ENCODE measurements around the gene DVL1.
A peak's percentile ranks its signal among the peaks of the same experiment; 100 is the strongest.

The DVL1 gene

DNA sequence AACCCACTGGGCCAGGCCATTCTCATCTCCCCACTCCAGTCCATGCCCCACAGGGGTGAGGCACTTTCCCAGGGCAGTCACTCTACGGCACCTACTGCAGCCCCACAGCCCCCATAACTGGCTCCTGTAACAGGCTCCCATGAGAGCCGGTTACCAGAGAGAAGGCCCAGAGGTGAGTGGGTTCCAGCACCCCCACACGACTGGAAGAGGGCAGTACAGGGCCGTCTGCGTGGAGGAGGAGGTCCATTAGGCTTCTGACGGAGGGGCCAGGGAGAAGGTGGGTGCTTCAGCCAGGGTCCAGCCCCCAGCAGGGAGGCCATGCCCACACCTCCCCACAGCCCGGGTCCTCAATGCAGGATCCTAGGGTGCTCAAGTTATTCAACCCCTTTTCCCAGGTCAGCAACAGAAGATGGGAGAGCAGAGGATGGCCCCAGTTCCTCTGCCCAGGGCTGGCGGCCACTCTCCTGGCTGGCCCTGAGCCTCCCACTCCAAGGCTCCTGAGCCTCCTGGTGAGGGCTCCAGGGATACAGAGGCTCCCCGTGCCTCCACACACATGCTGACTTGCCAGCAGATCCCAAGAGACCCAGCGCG lies 43.1 kb downstream of the DVL1 start:
- DNase-seq, result no peak
- in situ Hi-C loops (cut with MboI; ENCODE audit: low pct_unique_long_range_greater_than_20kb, low sequenced_read_pairs), result no loop called here

- peak; percentile 63 for DNase-seq
- in situ Hi-C loops (cut with MboI; ENCODE audit: low pct_unique_long_range_greater_than_20kb, low sequenced_read_pairs), result no loop called here
These were observed 43.7 kb downstream of the DVL1 start for GRCh38 chr1:1305300-1306069.

- in situ Hi-C loops (cut with MboI; ENCODE audit: low pct_unique_long_range_greater_than_20kb, low sequenced_read_pairs), result no loop called here
- DNase-seq, result no peak
These were observed 44.6 kb downstream of the DVL1 start for GRCh38 chr1:1304331-1305299.

DNA sequence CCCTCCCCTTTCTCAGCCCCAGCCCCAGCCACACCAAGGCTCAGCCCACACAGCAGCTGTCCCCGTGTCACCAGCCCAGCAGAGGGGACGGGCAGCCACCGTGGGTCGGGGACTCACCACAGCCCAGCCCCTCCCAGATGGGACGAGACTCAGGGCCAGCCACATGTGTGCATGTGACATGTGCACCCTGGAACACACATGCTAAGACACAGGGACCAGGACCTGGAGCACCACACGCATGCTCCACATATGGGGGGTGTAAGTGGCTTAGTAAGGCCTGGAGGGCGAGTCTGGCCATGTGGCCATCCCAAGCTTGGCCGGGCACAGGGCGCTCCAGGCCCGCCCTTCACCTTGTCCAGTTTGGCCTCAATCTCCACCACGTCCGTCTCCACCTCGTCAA lies 45.5 kb downstream of the DVL1 start:
- no peak for DNase-seq
- in situ Hi-C loops (cut with MboI; ENCODE audit: low pct_unique_long_range_greater_than_20kb, low sequenced_read_pairs), result no loop called here

GRCh38 chr1:1302951-1303509 lies 46.2 kb downstream of the DVL1 start:
- DNase-seq, result no peak
- in situ Hi-C loops (cut with MboI; ENCODE audit: low pct_unique_long_range_greater_than_20kb, low sequenced_read_pairs), result no loop called here

DNA sequence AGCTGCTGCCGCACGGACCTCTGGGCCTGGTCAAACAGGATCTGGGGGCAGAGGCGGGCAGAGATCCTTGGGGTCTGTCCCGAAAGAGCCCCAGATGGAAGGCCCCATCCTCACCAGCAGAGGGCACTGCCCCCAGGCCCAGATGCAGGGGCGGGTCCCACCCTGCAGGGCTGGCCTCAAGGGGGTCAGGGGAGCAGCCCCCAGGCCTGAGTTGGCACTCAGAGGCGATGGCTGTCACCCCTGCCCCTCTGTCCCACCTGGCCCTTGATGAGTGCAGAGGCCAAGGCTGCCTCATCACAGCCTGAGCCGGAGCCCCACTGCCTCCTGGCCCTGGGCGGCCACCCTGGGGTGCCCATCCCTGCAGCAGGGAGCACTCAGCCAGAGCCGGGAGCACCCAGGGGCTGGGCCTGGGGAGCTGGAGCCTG lies 47.2 kb downstream of the DVL1 start:
- peak; percentile 22 for DNase-seq
- in situ Hi-C loops (cut with MboI; ENCODE audit: low pct_unique_long_range_greater_than_20kb, low sequenced_read_pairs), result no loop called here

DNA sequence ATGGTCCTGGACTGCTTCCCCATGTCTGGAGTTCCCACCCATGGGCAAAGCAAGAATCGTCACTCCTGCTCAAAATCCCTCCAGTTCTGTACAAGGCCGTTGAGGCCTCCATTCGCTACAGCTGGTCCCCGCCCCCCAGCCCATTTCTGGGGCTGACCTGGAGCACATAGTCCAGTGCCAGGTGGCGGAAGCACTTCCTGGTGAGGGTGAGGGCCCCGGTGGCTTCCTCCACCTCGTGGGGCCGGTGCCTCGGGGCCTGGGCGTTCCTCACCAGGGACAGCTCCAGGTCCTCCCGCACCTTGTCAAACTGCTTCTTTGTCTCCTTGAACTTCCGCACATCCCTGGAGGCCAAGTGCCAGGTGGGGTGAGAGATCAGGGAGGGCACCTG lies 48.9 kb downstream of the DVL1 start:
- no peak for DNase-seq
- in situ Hi-C loops (cut with MboI; ENCODE audit: low pct_unique_long_range_greater_than_20kb, low sequenced_read_pairs), result no loop called here

DNA sequence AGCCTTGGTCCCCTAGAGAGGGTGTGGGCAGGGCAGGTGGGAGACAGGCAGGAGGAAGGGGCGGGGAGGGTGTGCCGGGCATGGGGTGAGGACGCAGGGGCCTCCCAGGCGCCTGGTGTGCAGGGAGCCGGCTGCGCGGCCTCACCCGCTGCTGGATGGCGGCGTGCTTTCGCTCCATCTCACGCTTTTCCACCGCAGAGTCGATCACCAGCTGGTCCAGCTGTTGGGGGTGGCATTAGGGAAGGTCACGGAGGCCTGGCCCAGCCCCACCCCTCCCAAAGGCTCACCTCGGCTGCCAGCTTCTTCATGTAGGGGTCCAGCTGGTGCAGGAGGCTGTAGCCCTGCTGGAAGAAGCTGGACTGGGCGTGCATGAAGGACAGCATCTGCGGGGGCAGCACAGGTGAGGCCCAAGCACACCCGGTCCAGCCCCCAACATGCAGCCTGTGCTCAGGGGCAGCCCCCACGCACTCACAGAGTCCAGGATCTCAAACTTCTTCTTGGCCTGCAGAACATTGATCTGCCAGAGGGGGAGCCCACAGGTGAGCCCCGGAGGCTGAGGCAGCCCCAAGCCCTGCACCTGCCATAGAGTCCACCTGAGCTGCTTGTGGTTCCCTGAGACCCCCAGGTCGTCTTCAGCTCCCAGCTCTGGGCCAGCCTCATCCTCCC lies 49.4 kb downstream of the DVL1 start:
- peak; percentile 24 for DNase-seq
- in situ Hi-C loops (cut with MboI; ENCODE audit: low pct_unique_long_range_greater_than_20kb, low sequenced_read_pairs), result no loop called here

GRCh38 chr1:1298861-1299685 lies 50.1 kb downstream of the DVL1 start:
- in situ Hi-C loops (cut with MboI; ENCODE audit: low pct_unique_long_range_greater_than_20kb, low sequenced_read_pairs), result no loop called here

DNA sequence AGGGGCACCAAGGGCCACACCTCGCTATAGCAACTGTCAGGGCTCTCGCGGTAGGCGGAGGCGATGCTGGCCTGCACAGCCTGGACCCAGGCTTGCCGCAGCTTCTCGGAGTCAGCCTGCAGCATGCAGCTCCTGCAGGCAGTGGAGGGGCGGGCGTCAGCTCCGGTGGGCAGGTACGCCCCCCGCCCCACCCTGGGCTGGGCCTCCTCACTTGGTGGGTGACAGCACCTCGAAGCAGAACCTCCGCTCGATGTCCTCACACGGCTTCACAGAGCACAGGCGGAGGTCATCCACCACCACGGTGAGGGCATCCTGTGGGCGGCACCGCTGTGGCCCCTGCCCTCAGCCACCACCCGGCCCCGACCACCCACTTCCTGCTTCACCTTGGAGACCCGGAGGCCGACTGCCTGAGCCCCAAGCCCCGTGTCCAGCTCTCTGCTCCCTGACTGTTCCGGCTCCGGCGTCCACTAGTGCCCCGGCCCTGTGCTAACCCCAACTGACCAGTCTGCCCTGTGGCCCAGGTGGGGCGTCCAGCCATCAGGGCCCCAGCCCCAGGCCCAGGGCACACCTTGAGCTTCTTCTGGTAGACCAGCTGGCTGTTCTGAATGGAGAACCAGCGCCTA lies 51.3 kb downstream of the DVL1 start:
- DNase-seq, result no peak
- in situ Hi-C loops (cut with MboI; ENCODE audit: low pct_unique_long_range_greater_than_20kb, low sequenced_read_pairs), result no loop called here

More at GRCh38 chr1:1298861-1299685, 50.1 kb downstream of the DVL1 start:
- DNase-seq, result no peak

GRCh38 chr1:1296070-1297061 lies 52.9 kb downstream of the DVL1 start:
- no peak for DNase-seq
- in situ Hi-C loops (cut with MboI; ENCODE audit: low pct_unique_long_range_greater_than_20kb, low sequenced_read_pairs), result no loop called here

GRCh38 chr1:1295154-1295923 lies 53.9 kb downstream of the DVL1 start:
- in situ Hi-C loops (cut with MboI; ENCODE audit: low pct_unique_long_range_greater_than_20kb, low sequenced_read_pairs), result no loop called here
- no peak for DNase-seq

DNA sequence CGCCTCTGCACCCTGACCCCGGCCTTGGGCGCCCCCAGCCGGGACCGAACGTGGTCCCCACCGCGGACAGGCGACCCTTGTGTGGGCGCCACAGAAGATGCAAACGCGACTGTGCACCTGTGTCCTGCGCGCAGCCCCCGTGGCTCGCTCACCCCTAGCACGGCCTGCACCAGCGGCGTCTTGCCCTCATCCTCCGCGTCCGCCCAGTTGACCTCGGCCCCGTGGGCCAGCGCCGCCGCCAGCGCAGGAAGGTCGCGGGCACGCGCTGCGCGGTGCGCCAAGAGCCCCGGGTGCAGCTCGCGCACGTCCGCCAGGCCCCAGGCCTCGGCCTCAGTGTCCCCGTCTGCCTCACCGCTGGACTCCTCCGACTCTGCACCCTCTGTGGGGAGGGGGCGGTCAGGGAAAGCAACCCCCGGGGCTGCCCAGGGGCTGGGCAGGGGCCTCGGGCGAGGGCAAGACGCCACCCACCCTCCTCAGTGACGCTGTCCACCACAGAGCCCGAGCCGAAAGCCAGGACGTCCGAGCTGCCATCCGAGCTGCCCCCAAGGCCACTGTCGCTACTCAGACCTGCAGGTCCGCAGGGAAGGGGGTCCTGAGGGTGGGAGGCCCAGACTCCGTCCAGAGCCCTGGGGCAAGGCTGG lies 54.8 kb downstream of the DVL1 start:
- in situ Hi-C loops (cut with MboI; ENCODE audit: low pct_unique_long_range_greater_than_20kb, low sequenced_read_pairs), result no loop called here
- DNase-seq, result no peak

- in situ Hi-C loops (cut with MboI; ENCODE audit: low pct_unique_long_range_greater_than_20kb, low sequenced_read_pairs), result no loop called here
- DNase-seq, result no peak
These were observed 55.7 kb downstream of the DVL1 start for GRCh38 chr1:1293263-1294249.
